ENCODE results near the gene ZFYVE26. TPM values are rescaled to one million over a fixed set of nuclear protein-coding genes. Genes with fewer than 3 reads are reported as not detected.

The ZFYVE26 gene
- total RNA-seq (10 to 100 TPM; 16.5 to 20.3 TPM), polyA plus RNA-seq (ENCODE audit: insufficient read length in 2 of 2) (10 to 100 TPM; 14.0 to 14.5 TPM)
- long read RNA-seq, donor 1, result 0 reads
- long read RNA-seq, donor 2, result 0 reads
- long read RNA-seq, donor 3, result 0 reads
- long read RNA-seq, donor 4, result 0 reads

DNA sequence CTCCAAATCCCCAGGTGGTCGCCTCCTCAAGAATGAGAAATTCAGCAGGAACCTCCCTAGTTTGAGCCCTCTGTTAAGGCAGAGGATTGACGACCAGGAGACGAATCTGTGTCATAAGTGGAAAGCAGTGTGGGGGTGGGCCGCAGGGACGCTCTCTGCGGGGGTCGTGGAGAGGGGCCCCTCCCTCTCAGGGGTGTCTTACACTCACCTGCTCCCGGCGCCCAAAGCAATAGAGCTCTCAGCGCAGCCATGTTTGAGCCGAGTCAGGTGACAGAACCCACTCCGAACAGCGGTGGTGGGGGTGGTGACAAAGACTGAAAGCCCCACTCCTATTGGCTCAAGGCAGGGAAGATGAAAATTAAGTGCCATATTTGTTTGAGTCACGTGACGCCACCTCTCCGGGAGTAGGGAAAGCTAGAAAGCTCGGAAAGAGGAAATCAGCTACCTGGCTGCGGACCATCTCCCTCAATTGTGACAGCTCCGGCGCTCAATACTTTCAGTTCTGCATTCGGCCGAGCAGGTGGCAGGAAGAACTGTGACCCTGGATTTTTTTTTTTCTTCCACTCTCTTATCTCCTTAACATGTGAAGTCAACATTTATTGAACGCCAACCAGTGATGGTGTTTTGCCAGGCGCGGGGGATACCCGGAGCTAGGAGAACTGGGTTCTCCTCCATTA lies at the start of gene ZFYVE26:
Gene ZFYVE26 (minus strand): TSS at position 265 of the 677 bp plus-strand sequence. CDS start 627 bp downstream, outside the sequence.
- DNase-seq (ENCODE audit: low read depth in 4 of 6, low spot score in 6 of 6), result peak; percentile 91 to 99 (median 94)
- WGBS (ENCODE audit: insufficient coverage), result under 1% methylated on average over 21 of the region's 26 CpGs
- Histone ChIP-seq H3K4me3 (ENCODE audit: low read depth, low read length) (peak within 1 kb of the TSS; percentile 83), H3K27ac (ENCODE audit: low read depth, low read length) (peak within 1 kb of the TSS; percentile 83), H3K4me1 (ENCODE audit: control insufficient read depth, insufficient read depth, low read length) (peaks cover 12% of the 10 kb centered on the region), H3K27me3 (ENCODE audit: control insufficient read depth, insufficient read depth, low read length) (no peaks in the 10 kb centered on the region), H3K9me3 (ENCODE audit: control insufficient read depth, insufficient read depth, low read length) (no peaks in the 10 kb centered on the region), H3K36me3 (ENCODE audit: control insufficient read depth, insufficient read depth, low read length) (no peaks in the 10 kb centered on the region)

DNA sequence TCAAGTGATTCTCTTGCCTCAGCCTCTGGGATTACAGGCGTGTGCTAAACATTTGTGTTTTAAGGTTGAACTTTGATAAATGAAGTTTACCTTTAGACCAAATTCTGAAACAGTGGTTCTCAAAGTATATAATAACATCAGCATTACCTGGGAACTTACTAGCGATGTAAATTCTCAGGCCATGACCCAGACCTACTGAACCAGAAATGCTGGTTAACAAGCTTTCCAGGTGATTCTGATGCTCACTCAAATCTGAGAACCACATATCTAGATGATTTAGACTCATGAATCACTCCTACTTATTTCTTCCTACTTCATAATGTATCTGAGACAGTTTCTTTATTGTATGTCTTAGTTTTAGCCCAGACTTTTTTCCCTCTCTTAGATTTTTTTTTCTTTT lies 46.8 kb upstream of the ZFYVE26 start:
- no peaks in the 10 kb centered on the region for H3K9me3 ChIP-seq (ENCODE audit: control insufficient read depth, insufficient read depth, low read length)
- no peak overlapping the region for H3K4me3 ChIP-seq (ENCODE audit: low read depth, low read length)
- H3K27ac ChIP-seq (ENCODE audit: low read depth, low read length), result no peak overlapping the region
- no peaks in the 10 kb centered on the region for H3K36me3 ChIP-seq (ENCODE audit: control insufficient read depth, insufficient read depth, low read length)
- no peaks in the 10 kb centered on the region for H3K4me1 ChIP-seq (ENCODE audit: control insufficient read depth, insufficient read depth, low read length)
- H3K27me3 ChIP-seq (ENCODE audit: control insufficient read depth, insufficient read depth, low read length), result no peaks in the 10 kb centered on the region
- WGBS (ENCODE audit: insufficient coverage), result 100% methylated on average over 1 of the region's 2 CpGs
- no peak for DNase-seq (ENCODE audit: low read depth in 4 of 6, low spot score in 6 of 6)

DNA sequence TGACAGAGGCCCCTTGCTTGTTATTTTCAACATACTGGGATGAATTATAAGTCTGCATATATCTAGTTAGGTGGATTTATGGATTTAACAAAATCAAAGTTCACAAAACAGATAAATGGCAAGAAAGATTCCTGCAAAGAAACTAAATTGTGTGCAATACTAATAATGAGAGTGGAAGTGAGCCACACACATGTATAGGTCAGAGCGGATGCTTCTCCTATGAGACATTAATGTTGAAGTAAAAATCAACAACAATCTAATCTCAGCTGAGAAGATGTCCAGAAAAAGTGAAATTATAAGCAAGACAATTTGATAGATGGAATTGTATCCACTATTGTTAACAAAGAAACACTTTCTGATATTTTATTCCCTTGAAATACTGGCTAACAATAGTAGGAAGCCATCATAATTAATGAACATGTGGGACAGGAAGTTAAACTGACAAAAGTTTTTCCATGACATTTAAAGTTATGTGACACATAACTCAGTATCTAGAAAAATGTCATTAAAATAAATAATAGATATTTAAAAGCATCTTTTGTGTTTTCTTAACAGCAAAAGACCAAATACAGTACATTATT lies 42.9 kb upstream of the ZFYVE26 start:
- Histone ChIP-seq H3K27ac (ENCODE audit: low read depth, low read length) (no peak overlapping the region), H3K9me3 (ENCODE audit: control insufficient read depth, insufficient read depth, low read length) (no peaks in the 10 kb centered on the region), H3K36me3 (ENCODE audit: control insufficient read depth, insufficient read depth, low read length) (no peaks in the 10 kb centered on the region), H3K27me3 (ENCODE audit: control insufficient read depth, insufficient read depth, low read length) (no peaks in the 10 kb centered on the region), H3K4me1 (ENCODE audit: control insufficient read depth, insufficient read depth, low read length) (no peaks in the 10 kb centered on the region), H3K4me3 (ENCODE audit: low read depth, low read length) (no peak overlapping the region)
- no peak for DNase-seq (ENCODE audit: low read depth in 4 of 6, low spot score in 6 of 6)
- WGBS (ENCODE audit: insufficient coverage), result no CpG with 5 or more reads among the region's 1 CpG

DNA sequence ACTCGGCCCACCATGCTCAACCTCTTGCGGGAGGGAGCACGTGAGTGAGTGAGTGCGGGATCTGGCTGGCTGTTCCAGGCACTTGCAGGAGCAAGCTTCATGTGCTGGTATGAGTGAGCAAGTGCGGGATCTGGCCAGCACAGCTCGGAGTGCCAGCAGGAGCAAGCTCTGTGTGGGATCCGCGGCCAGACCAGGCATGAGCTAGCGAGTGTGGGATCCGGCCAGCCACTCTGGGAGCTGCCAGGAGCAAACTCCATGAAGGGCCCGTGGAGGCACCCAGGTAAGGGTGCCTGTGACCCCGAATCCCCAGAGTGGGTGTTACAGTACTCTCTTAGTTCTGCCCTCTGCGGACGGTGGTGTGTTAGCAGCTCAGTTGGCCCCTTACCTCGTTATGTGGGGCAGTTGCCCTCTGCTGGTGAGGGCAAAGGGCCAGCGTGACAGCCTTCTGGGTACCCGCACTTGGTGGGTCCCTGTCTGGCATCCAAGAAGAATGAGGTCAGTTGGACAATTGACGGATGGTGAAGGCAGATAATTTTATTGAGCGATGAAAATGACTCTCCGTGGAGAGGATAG lies 41.5 kb upstream of the ZFYVE26 start:
- H3K27me3 ChIP-seq (ENCODE audit: control insufficient read depth, insufficient read depth, low read length), result no peaks in the 10 kb centered on the region
- no peak for DNase-seq (ENCODE audit: low read depth in 4 of 6, low spot score in 6 of 6)
- H3K27ac ChIP-seq (ENCODE audit: low read depth, low read length), result no peak overlapping the region
- WGBS (ENCODE audit: insufficient coverage), result 95% methylated on average over 20 of the region's 20 CpGs
- no peak overlapping the region for H3K4me3 ChIP-seq (ENCODE audit: low read depth, low read length)
- no peaks in the 10 kb centered on the region for H3K9me3 ChIP-seq (ENCODE audit: control insufficient read depth, insufficient read depth, low read length)
- no peaks in the 10 kb centered on the region for H3K36me3 ChIP-seq (ENCODE audit: control insufficient read depth, insufficient read depth, low read length)
- no peaks in the 10 kb centered on the region for H3K4me1 ChIP-seq (ENCODE audit: control insufficient read depth, insufficient read depth, low read length)

DNA sequence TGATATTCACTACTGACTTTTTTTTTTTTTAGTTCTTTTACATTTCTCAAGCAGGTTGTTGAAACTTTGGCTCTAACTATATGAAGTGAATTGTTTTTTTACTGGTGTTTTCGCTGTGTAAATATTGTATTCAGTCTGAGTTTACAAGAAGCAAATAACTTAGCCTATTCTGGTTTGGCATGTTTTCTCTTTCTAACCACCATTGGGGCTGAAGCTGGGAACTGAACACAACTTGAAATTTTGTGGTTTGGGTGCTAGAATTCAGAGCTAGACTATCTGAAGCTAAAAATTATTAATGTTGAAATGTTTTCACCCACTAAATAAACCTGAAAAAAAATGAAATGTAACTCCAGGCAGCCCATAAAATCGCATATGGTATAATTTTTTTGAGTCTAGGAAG lies 40.4 kb upstream of the ZFYVE26 start:
- Histone ChIP-seq H3K9me3 (ENCODE audit: control insufficient read depth, insufficient read depth, low read length) (no peaks in the 10 kb centered on the region), H3K27ac (ENCODE audit: low read depth, low read length) (no peak overlapping the region), H3K4me1 (ENCODE audit: control insufficient read depth, insufficient read depth, low read length) (no peaks in the 10 kb centered on the region), H3K4me3 (ENCODE audit: low read depth, low read length) (no peak overlapping the region), H3K27me3 (ENCODE audit: control insufficient read depth, insufficient read depth, low read length) (no peaks in the 10 kb centered on the region), H3K36me3 (ENCODE audit: control insufficient read depth, insufficient read depth, low read length) (no peaks in the 10 kb centered on the region)
- no CpG with 5 or more reads among the region's 2 CpGs for WGBS (ENCODE audit: insufficient coverage)
- no peak for DNase-seq (ENCODE audit: low read depth in 4 of 6, low spot score in 6 of 6)

DNA sequence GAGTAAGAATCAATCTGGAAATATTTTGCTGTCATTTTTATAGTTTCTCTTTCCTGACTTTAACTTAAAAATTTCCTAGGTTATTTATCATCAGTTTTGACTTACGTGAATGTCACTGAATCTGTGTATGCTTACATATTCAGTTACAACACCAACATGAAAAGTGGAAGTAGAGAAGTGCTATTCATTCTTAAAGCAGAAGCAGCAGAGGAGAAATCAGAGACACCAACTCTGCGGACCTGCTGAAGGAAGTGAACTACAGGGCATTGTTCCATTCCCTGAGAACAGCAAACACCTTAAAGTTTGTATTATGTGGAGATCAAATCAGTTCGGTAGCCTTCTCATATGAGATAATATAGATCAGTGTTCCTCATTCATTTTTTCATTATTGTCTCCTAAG lies 37.3 kb upstream of the ZFYVE26 start:
- WGBS (ENCODE audit: insufficient coverage), result no CpG with 5 or more reads among the region's 3 CpGs

DNA sequence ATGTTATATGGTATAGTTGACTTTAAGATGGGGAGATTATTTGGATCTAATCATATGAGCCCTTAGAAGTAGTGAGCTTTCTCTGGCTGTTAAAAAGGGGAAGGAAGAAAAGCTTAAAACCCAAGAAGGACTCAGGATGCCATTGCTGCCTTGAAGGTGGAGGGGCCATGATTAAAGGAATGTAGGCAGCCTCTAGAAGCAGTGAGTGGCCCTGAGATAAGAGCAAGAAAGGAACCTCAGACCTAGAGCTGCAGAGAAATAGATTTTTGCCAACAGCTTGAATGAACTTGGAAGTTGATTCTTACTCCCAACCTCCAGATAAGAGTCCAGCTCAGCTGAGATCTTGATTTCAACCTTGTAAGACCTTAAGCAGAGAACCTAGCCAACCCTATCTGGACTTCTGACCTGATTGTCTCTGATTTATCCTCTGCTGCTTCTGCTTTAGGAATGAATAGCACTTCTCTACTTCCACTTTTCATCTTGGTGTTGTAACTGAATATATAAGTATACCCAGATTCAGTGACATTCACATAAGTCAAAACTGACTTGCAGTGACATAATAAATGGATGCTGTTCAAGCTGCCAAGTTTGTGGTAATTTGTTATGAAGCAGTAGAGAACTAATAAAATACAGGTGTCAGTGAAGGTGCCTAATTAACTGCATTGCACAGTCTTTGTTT lies 36.7 kb upstream of the ZFYVE26 start:
- peak in 1 of 6 donors; percentile 4 for DNase-seq (ENCODE audit: low read depth in 4 of 6, low spot score in 6 of 6)
- Histone ChIP-seq H3K4me3 (ENCODE audit: low read depth, low read length) (no peak overlapping the region), H3K27ac (ENCODE audit: low read depth, low read length) (no peak overlapping the region), H3K4me1 (ENCODE audit: control insufficient read depth, insufficient read depth, low read length) (no peaks in the 10 kb centered on the region), H3K27me3 (ENCODE audit: control insufficient read depth, insufficient read depth, low read length) (no peaks in the 10 kb centered on the region), H3K9me3 (ENCODE audit: control insufficient read depth, insufficient read depth, low read length) (peaks cover 1% of the 10 kb centered on the region), H3K36me3 (ENCODE audit: control insufficient read depth, insufficient read depth, low read length) (no peaks in the 10 kb centered on the region)

More for the DNA sequence above, 37.3 kb upstream of the ZFYVE26 start:
- Histone ChIP-seq H3K27me3 (ENCODE audit: control insufficient read depth, insufficient read depth, low read length) (no peaks in the 10 kb centered on the region), H3K4me1 (ENCODE audit: control insufficient read depth, insufficient read depth, low read length) (no peaks in the 10 kb centered on the region), H3K4me3 (ENCODE audit: low read depth, low read length) (no peak overlapping the region), H3K9me3 (ENCODE audit: control insufficient read depth, insufficient read depth, low read length) (no peaks in the 10 kb centered on the region), H3K36me3 (ENCODE audit: control insufficient read depth, insufficient read depth, low read length) (no peaks in the 10 kb centered on the region), H3K27ac (ENCODE audit: low read depth, low read length) (no peak overlapping the region)
- DNase-seq (ENCODE audit: low read depth in 4 of 6, low spot score in 6 of 6), result no peak

DNA sequence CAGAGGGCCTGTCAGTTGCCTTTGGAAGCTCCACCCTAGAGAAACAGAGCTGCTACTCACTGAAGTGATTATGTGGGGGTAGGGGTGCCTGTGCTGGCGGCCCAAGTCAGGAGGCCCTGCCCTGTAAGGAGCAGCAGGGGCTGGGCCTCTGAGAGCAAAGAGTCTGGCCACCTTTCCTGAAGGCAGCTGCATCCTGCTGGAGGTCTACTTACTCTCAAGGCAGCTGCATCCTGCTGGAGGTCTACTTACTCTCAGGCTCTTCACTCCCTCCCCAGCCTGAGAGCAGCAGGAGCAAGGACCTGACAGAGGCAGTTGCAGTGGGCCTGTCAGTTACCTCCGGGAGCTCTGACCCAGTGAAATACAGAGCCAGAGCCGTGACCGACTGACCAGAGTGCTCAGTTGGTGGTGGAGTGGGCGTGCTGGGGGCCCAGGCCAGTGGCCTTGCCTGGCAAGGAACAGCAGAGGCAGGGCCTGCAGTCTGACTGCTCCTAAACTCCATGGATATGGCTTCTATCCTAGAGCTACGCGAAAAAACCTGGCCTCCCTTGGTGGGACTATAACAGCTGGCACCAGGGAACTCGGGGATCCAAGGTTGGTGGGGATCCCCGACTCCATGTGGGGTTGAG lies 35.5 kb upstream of the ZFYVE26 start:
- H3K9me3 ChIP-seq (ENCODE audit: control insufficient read depth, insufficient read depth, low read length), result peaks cover 1% of the 10 kb centered on the region
- no peaks in the 10 kb centered on the region for H3K27me3 ChIP-seq (ENCODE audit: control insufficient read depth, insufficient read depth, low read length)
- no peak for DNase-seq (ENCODE audit: low read depth in 4 of 6, low spot score in 6 of 6)
- 89% methylated on average over 9 of the region's 9 CpGs for WGBS (ENCODE audit: insufficient coverage)
- H3K4me1 ChIP-seq (ENCODE audit: control insufficient read depth, insufficient read depth, low read length), result no peaks in the 10 kb centered on the region
- no peak overlapping the region for H3K4me3 ChIP-seq (ENCODE audit: low read depth, low read length)
- H3K36me3 ChIP-seq (ENCODE audit: control insufficient read depth, insufficient read depth, low read length), result no peaks in the 10 kb centered on the region
- no peak overlapping the region for H3K27ac ChIP-seq (ENCODE audit: low read depth, low read length)

DNA sequence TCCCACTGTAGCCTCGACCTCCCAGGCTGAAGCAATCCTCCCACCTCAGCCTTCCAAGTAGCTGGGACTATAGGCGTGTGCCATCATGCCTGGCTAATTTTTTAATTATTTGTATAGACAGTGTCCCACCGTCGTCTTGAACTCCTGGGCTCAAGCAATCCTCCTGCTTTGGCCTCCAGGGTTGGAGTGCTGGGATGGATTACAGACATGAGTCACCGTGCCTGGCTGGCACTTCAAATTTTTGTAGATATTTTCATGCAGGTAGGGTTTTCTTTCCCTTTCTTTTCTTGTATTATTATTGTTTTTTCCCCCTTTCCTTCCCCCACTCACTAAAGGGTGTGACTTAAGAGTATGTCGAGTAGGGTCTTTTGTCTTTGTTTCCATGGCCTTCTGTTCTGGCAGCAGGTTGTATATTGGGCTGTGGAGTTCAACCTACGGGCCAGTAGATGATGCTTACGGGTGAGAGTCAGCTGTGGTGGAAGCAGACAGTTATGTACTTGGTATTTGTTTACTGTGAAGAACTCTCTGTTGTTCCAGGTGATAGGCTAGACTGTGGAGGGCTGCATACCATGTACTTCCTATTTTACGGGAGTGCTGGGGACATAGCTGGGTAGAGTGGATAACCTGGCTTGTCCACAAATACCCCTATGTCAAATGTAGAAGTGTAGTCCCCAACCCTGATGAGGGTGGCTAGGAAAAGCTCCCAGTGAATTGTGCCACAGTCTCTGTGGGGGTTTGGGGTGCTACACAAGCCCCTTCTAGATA lies 33.9 kb upstream of the ZFYVE26 start:
- DNase-seq (ENCODE audit: low read depth in 4 of 6, low spot score in 6 of 6), result no peak
- Histone ChIP-seq H3K27ac (ENCODE audit: low read depth, low read length) (no peak overlapping the region), H3K9me3 (ENCODE audit: control insufficient read depth, insufficient read depth, low read length) (peaks cover 1% of the 10 kb centered on the region), H3K36me3 (ENCODE audit: control insufficient read depth, insufficient read depth, low read length) (no peaks in the 10 kb centered on the region), H3K4me3 (ENCODE audit: low read depth, low read length) (no peak overlapping the region), H3K27me3 (ENCODE audit: control insufficient read depth, insufficient read depth, low read length) (no peaks in the 10 kb centered on the region), H3K4me1 (ENCODE audit: control insufficient read depth, insufficient read depth, low read length) (no peaks in the 10 kb centered on the region)
- WGBS (ENCODE audit: insufficient coverage), result 95% methylated on average over 5 of the region's 9 CpGs

Data from spinal cord (tissue), 10 donors.